SKM-1 treated with dmso at 0.1 percent for 144 hours (cell line): ENCODE data around the gene IQSEC3.
"Not testable (repeated sequence)": the region's sequence is repeated elsewhere in the genome, so short reads cannot be mapped to it uniquely, and the experiment has no call there.

Source experiments
- DNase-seq: peaks from one replicate; lab custom pipeline; 2025; ENCODE audit not compliant: unreplicated experiment; lab: John Stamatoyannopoulos, UW

The IQSEC3 gene

GRCh38 chr12:177336-177979 lies 110.9 kb downstream of the IQSEC3 start:
- no peak for DNase-seq

- no peak for DNase-seq
Observed at GRCh38 chr12:177980-178828, 111.6 kb downstream of the IQSEC3 start.

GRCh38 chr12:178829-179109 lies 112.2 kb downstream of the IQSEC3 start:
- DNase-seq, result no peak

- no peak for DNase-seq
Observed at GRCh38 chr12:179131-179884, 112.7 kb downstream of the IQSEC3 start.

GRCh38 chr12:179885-180284 lies 113.3 kb downstream of the IQSEC3 start:
- DNase-seq, result no peak

- DNase-seq, result peak; percentile 70
Observed at GRCh38 chr12:180445-180844, 113.9 kb downstream of the IQSEC3 start.

- DNase-seq, result no peak
Observed at GRCh38 chr12:181921-182320, 115.4 kb downstream of the IQSEC3 start.

- no peak for DNase-seq
Observed at GRCh38 chr12:182381-182892, 115.9 kb downstream of the IQSEC3 start.

GRCh38 chr12:184811-185575 lies 118.4 kb downstream of the IQSEC3 start:
- DNase-seq, result no peak

GRCh38 chr12:185576-185955 lies 119.0 kb downstream of the IQSEC3 start:
- DNase-seq, result no peak

GRCh38 chr12:186006-186625 lies 119.5 kb downstream of the IQSEC3 start:
- no peak for DNase-seq

GRCh38 chr12:187986-188909 lies 121.7 kb downstream of the IQSEC3 start:
- not testable (repeated sequence) for DNase-seq

- peak; percentile 26 for DNase-seq
Observed at GRCh38 chr12:188910-189621, 122.5 kb downstream of the IQSEC3 start.

- no peak for DNase-seq
Observed at GRCh38 chr12:189622-189962, 123.0 kb downstream of the IQSEC3 start.

GRCh38 chr12:190881-191280 lies 124.3 kb downstream of the IQSEC3 start:
- DNase-seq, result no peak

GRCh38 chr12:191541-191940 lies 125.0 kb downstream of the IQSEC3 start:
- no peak for DNase-seq

- DNase-seq, result no peak
Observed at GRCh38 chr12:193261-193660, 126.7 kb downstream of the IQSEC3 start.

- DNase-seq, result no peak
Observed at GRCh38 chr12:194276-194675, 127.7 kb downstream of the IQSEC3 start.

- no peak for DNase-seq
Observed at GRCh38 chr12:195156-195555, 128.6 kb downstream of the IQSEC3 start.
